Thoracic aorta endothelial cell (primary cell): ENCODE data around the gene CDC42EP4. TPM values are rescaled to one million over a fixed set of nuclear protein-coding genes. Genes with fewer than 3 reads are reported as not detected.

Source experiments
- total RNA-seq: library from RNA; depleted of rRNA; stranded (reverse); fragments of >200 nt; gene quantifications from 2 replicates; pipeline ENCODE4 v1.2.3, GENCODE V29; 2012

The CDC42EP4 gene
- 21.5 and 35.2 TPM in 2 replicates for total RNA-seq

GRCh38 chr17:73311781-73312641 is at the start of gene CDC42EP4:
Gene CDC42EP4, minus strand, starts transcription at chr17:73312001. Its CDS starts 25,501 bp downstream, at chr17:73286500.

GRCh38 chr17:73261617-73261951 is 50.2 kb downstream of the CDC42EP4 start, which contains the start of gene CPSF4L:
Gene CPSF4L, minus strand, starts transcription at chr17:73261880. Its CDS starts 62 bp downstream, at chr17:73261818.

Other genes starting within 250 kb of the CDC42EP4 start
- gene SLC39A11, start 219.3 kb downstream of the CDC42EP4 start, total RNA-seq: 8.5 and 10.2 TPM in 2 replicates
- not detected in 2 replicates for gene SSTR2, start 147.0 kb downstream of the CDC42EP4 start, total RNA-seq
- gene COG1, start 118.9 kb downstream of the CDC42EP4 start, total RNA-seq: 20.6 and 24.5 TPM in 2 replicates
- not detected in 2 replicates for gene CPSF4L, start 50.1 kb downstream of the CDC42EP4 start, total RNA-seq